ENCODE results near the gene GCNT2.

DNA sequence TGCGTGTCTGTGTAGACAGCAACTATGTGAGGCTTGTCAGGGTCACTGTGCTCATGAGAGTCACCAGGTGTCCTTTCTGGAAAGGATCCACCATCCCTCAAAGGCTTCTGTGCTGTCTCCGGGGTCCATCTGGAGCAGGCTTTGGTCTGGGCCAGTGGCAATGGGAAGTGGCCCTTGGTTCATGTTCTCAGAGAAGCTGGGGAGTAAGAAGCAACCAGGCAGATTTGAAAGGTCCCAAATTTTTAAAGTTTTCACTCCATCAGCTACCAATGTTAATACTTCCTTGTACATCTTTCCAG is 68.2 kb downstream of the GCNT2 start:
- TF ChIP-seq, protein P1, sequence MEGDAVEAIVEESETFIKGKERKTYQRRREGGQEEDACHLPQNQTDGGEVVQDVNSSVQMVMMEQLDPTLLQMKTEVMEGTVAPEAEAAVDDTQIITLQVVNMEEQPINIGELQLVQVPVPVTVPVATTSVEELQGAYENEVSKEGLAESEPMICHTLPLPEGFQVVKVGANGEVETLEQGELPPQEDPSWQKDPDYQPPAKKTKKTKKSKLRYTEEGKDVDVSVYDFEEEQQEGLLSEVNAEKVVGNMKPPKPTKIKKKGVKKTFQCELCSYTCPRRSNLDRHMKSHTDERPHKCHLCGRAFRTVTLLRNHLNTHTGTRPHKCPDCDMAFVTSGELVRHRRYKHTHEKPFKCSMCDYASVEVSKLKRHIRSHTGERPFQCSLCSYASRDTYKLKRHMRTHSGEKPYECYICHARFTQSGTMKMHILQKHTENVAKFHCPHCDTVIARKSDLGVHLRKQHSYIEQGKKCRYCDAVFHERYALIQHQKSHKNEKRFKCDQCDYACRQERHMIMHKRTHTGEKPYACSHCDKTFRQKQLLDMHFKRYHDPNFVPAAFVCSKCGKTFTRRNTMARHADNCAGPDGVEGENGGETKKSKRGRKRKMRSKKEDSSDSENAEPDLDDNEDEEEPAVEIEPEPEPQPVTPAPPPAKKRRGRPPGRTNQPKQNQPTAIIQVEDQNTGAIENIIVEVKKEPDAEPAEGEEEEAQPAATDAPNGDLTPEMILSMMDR (IDR thresholded peaks at IDR 0.05) = no peak
- no peak for TF ChIP-seq POLR2A (IDR thresholded peaks at IDR 0.05)
